H9 (cell line): ENCODE data around the gene AATF. TPM values are rescaled to one million over a fixed set of nuclear protein-coding genes. Genes with fewer than 3 reads are reported as not detected.

Experiments
- DNase-seq: peaks from one replicate; pipeline ENCODE4 v3.0.0-alpha.2; 2017
- H2AFZ ChIP-seq: one replicate; pipeline ENCODE4 v1.6.1; 2013; ENCODE audit warnings: mild to moderate bottlenecking, low read length, control low read depth, moderate library complexity
- H2AK5ac ChIP-seq: 2 replicates; pipeline ENCODE4 v1.6.1; 2013; ENCODE audit warnings: low read length, control low read depth, mixed read lengths; ENCODE audit not compliant: insufficient read length
- H2BK120ac ChIP-seq: one replicate; pipeline ENCODE4 v1.6.1; 2013; ENCODE audit warnings: low read depth, mild to moderate bottlenecking, low read length, control low read depth, inconsistent platforms; ENCODE audit not compliant: poor library complexity, severe bottlenecking
- H2BK12ac ChIP-seq: 2 replicates; pipeline ENCODE4 v1.6.1; 2013; ENCODE audit warnings: low read length, control low read depth, mixed read lengths, low read depth; ENCODE audit not compliant: insufficient read length
- H2BK15ac ChIP-seq: 2 replicates; pipeline ENCODE4 v1.6.1; 2013; ENCODE audit warnings: low read depth, low read length, control low read depth
- H2BK20ac ChIP-seq: one replicate; pipeline ENCODE4 v1.6.1; 2013; ENCODE audit warnings: low read depth, mild to moderate bottlenecking, low read length, control low read depth, inconsistent platforms; ENCODE audit not compliant: poor library complexity, severe bottlenecking
- H2BK5ac ChIP-seq: 2 replicates; pipeline ENCODE4 v1.6.1; 2013; ENCODE audit warnings: low read length, control low read depth, mixed read lengths; ENCODE audit not compliant: insufficient read length
- H3K14ac ChIP-seq: 2 replicates; pipeline ENCODE4 v1.6.1; 2013; ENCODE audit warnings: low read length, control low read depth; ENCODE audit not compliant: insufficient read depth
- H3K18ac ChIP-seq: 2 replicates; pipeline ENCODE4 v1.6.1; 2013; ENCODE audit warnings: low read depth, mild to moderate bottlenecking, mixed read lengths, low read length, control low read depth; ENCODE audit not compliant: insufficient read length
- H3K23ac ChIP-seq: 2 replicates; pipeline ENCODE4 v1.6.1; 2013; ENCODE audit warnings: low read length, control low read depth, mixed read lengths, low read depth; ENCODE audit not compliant: insufficient read length
- H3K23me2 ChIP-seq: 2 replicates; pipeline ENCODE4 v1.6.1; 2013; ENCODE audit warnings: low read depth, mild to moderate bottlenecking, mixed read lengths, low read length, control low read depth; ENCODE audit not compliant: insufficient read length, poor library complexity, severe bottlenecking
- H3K27ac ChIP-seq: 2 replicates; pipeline ENCODE4 v1.5.1; 2013; ENCODE audit warnings: low read length, control low read depth, mixed read lengths, low read depth; ENCODE audit not compliant: insufficient read length
- H3K27me3 ChIP-seq: 2 replicates; pipeline ENCODE4 v1.6.1; 2013; ENCODE audit warnings: low read length, control low read depth, inconsistent platforms; ENCODE audit not compliant: insufficient read depth
- H3K4ac ChIP-seq: 2 replicates; pipeline ENCODE4 v1.6.1; 2013; ENCODE audit warnings: low read depth, mild to moderate bottlenecking, control low read depth, inconsistent platforms, low read length, moderate library complexity
- H3K4me1 ChIP-seq: 2 replicates; pipeline ENCODE4 v1.6.1; 2013; ENCODE audit warnings: low read length, control low read depth, inconsistent platforms; ENCODE audit not compliant: insufficient read depth
- H3K4me2 ChIP-seq: 2 replicates; pipeline ENCODE4 v1.6.1; 2013; ENCODE audit warnings: low read length, control low read depth, mixed read lengths; ENCODE audit not compliant: insufficient read length, insufficient read depth
- H3K56ac ChIP-seq: 2 replicates; pipeline ENCODE4 v1.6.1; 2013; ENCODE audit warnings: low read depth, mild to moderate bottlenecking, mixed read lengths, low read length, control low read depth; ENCODE audit not compliant: insufficient read length
- H3K79me1 ChIP-seq: 2 replicates; pipeline ENCODE4 v1.6.1; 2013; ENCODE audit warnings: low read depth, mild to moderate bottlenecking, moderate library complexity, low read length, control low read depth, inconsistent platforms; ENCODE audit not compliant: insufficient read depth, poor library complexity, severe bottlenecking
- H3K79me2 ChIP-seq: 2 replicates; pipeline ENCODE4 v1.6.1; 2013; ENCODE audit warnings: low read length, control low read depth, inconsistent platforms; ENCODE audit not compliant: insufficient read depth
- H3K9ac ChIP-seq: 2 replicates; pipeline ENCODE4 v1.6.1; 2013; ENCODE audit warnings: low read length, control low read depth, mixed read lengths; ENCODE audit not compliant: insufficient read length; ENCODE audit errors: extremely low read depth
- H3K9me3 ChIP-seq: one replicate; pipeline ENCODE4 v1.6.1; 2013; ENCODE audit warnings: low read depth, low read length, inconsistent platforms; ENCODE audit not compliant: control insufficient read depth
- H3T11ph ChIP-seq: one replicate; pipeline ENCODE4 v1.6.1; 2013; ENCODE audit warnings: mild to moderate bottlenecking, low read length, control low read depth, inconsistent platforms
- H4K20me1 ChIP-seq: one replicate; pipeline ENCODE4 v1.6.1; 2013; ENCODE audit not compliant: control insufficient read depth, insufficient read length, insufficient read depth
- H4K5ac ChIP-seq: 2 replicates; pipeline ENCODE4 v1.6.1; 2013; ENCODE audit warnings: low read depth, mild to moderate bottlenecking, mixed read lengths, low read length, control low read depth; ENCODE audit not compliant: insufficient read length
- H4K8ac ChIP-seq: replicated peaks from 2 replicates; pipeline ENCODE4 v1.6.1; 2013; ENCODE audit warnings: low read length, control low read depth, mixed read lengths, low read depth; ENCODE audit not compliant: insufficient read length
- H4K91ac ChIP-seq: 2 replicates; pipeline ENCODE4 v1.6.1; 2013; ENCODE audit warnings: low read depth, mild to moderate bottlenecking, moderate library complexity, mixed read lengths, low read length, control low read depth; ENCODE audit not compliant: insufficient read length
- H3K27ac Mint-ChIP-seq, 3 experiments: 2 replicates in 2 of 3; 3 replicates in 1 of 3; pipeline ENCODE4 v1.8.0; 2020 to 2021; ENCODE audit warnings: mixed read lengths in 3 of 3, mild to moderate bottlenecking in 1 of 3, moderate library complexity in 1 of 3
- H3K27me3 Mint-ChIP-seq: 2 replicates; pipeline ENCODE4 v1.8.0; 2021; ENCODE audit warnings: low read depth, mild to moderate bottlenecking, moderate library complexity, mixed read lengths
- H3K36me3 Mint-ChIP-seq, 3 experiments: 2 replicates in 2 of 3; 3 replicates in 1 of 3; pipeline ENCODE4 v1.8.0; 2020 to 2021; ENCODE audit warnings: low read depth in 3 of 3, mixed read lengths in 3 of 3; ENCODE audit not compliant: insufficient read depth in 1 of 3
- H3K4me1 Mint-ChIP-seq, 2 experiments: 2 replicates each; pipeline ENCODE4 v1.8.0; 2020; ENCODE audit warnings: mixed read lengths in 2 of 2
- H3K4me3 Mint-ChIP-seq, 2 experiments: 2 replicates in 1 of 2; 3 replicates in 1 of 2; pipeline ENCODE4 v1.8.0; 2020 to 2021; ENCODE audit warnings: mild to moderate bottlenecking in 2 of 2, mixed read lengths in 2 of 2, moderate library complexity in 1 of 2
- H3K9me3 Mint-ChIP-seq, 2 experiments: 2 replicates in 1 of 2; 3 replicates in 1 of 2; pipeline ENCODE4 v1.8.0; 2020; ENCODE audit warnings: mild to moderate bottlenecking in 2 of 2, mixed read lengths in 2 of 2, moderate library complexity in 1 of 2
- WGBS: extraction: QIAGEN DNeasy Blood & Tissue Kit; methylation state at CpG from one replicate; pipeline ENCODE4 v1.1.7; 2013; ENCODE audit warnings: missing lambda C conversion rate, low lambda C conversion rate, mixed read lengths; ENCODE audit not compliant: insufficient read length; ENCODE audit errors: extremely low coverage; 5-methylcytosine and 5-hydroxymethylcytosine counted together
- total RNA-seq: library from RNA; stranded (reverse); gene quantifications from 2 replicates; pipeline ENCODE4 v1.2.1, GENCODE V29; 2021
- TF ChIP-seq, protein P1 (sequence below): fragments of 200-600 bp; sonication (generic); conservative IDR thresholded peaks from 3 replicates; pipeline ENCODE4 v1.8.0; 2021; ENCODE audit warnings: antibody characterized with exemption, mild to moderate bottlenecking

Gene AATF
- total RNA-seq, 1 experiment from 2014 or later = 69.6 TPM

DNA sequence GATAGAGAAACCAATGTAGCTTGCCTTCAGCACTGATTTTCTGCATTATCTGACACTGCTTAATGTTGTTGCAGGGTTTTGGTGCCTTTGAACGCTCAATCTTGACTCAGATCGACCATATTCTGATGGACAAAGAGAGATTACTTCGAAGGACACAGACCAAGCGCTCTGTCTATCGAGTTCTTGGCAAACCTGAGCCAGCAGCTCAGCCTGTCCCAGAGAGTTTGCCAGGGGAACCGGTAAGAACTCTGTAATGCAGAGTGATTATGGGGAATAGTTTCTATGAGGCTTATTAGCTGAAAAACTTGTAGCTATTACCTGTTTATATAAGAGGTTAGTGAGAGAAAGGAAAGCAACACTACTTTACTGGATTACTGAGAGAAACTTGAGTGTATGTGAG, 40.4 kb downstream of the AATF start:
- no peaks in the 10 kb centered on the region for H3K23me2 ChIP-seq
- Mint-ChIP-seq H3K4me3 (no peak overlapping the region), H3K36me3 (peaks cover 16 to 40% (median 35%) of the 10 kb centered on the region in 3 experiments; a peak in 6 of 7 replicates), H3K27ac (peak overlapping the region in 1 of 3 experiments; percentile 13; a peak in 1 of 7 replicates), H3K9me3 (no peaks in the 10 kb centered on the region), H3K27me3 (no peaks in the 10 kb centered on the region), H3K4me1 (no peaks in the 10 kb centered on the region)
- H3K79me1 ChIP-seq = no peaks in the 10 kb centered on the region
- no peak overlapping the region for H3T11ph ChIP-seq
- no peak overlapping the region for H4K91ac ChIP-seq
- no peaks in the 10 kb centered on the region for H3K9me3 ChIP-seq
- H3K14ac ChIP-seq = no peak overlapping the region
- DNase-seq = no peak
- H3K18ac ChIP-seq = no peak overlapping the region
- TF ChIP-seq, protein P1, sequence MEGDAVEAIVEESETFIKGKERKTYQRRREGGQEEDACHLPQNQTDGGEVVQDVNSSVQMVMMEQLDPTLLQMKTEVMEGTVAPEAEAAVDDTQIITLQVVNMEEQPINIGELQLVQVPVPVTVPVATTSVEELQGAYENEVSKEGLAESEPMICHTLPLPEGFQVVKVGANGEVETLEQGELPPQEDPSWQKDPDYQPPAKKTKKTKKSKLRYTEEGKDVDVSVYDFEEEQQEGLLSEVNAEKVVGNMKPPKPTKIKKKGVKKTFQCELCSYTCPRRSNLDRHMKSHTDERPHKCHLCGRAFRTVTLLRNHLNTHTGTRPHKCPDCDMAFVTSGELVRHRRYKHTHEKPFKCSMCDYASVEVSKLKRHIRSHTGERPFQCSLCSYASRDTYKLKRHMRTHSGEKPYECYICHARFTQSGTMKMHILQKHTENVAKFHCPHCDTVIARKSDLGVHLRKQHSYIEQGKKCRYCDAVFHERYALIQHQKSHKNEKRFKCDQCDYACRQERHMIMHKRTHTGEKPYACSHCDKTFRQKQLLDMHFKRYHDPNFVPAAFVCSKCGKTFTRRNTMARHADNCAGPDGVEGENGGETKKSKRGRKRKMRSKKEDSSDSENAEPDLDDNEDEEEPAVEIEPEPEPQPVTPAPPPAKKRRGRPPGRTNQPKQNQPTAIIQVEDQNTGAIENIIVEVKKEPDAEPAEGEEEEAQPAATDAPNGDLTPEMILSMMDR = no peak
- no peak overlapping the region for H3K9ac ChIP-seq
- peaks cover under 1% of the 10 kb centered on the region; the same call in 1 of the 2 replicates for H3K79me2 ChIP-seq
- no peak overlapping the region for H2BK15ac ChIP-seq
- H4K8ac ChIP-seq = no peak overlapping the region
- H2BK120ac ChIP-seq = no peak overlapping the region
- H2AK5ac ChIP-seq = no peak overlapping the region
- H2BK5ac ChIP-seq = no peak overlapping the region
- no peaks in the 10 kb centered on the region for H4K20me1 ChIP-seq
- H4K5ac ChIP-seq = no peak overlapping the region
- H3K27ac ChIP-seq = no peak overlapping the region
- H2BK20ac ChIP-seq = no peak overlapping the region
- no peak overlapping the region for H3K4ac ChIP-seq
- no peaks in the 10 kb centered on the region for H3K4me1 ChIP-seq
- no peak overlapping the region for H3K56ac ChIP-seq
- WGBS = no CpG with 5 or more reads among the region's 6 CpGs
- no peak overlapping the region for H3K23ac ChIP-seq
- H2AFZ ChIP-seq = no peak overlapping the region
- no peaks in the 10 kb centered on the region for H3K27me3 ChIP-seq
- no peak overlapping the region for H2BK12ac ChIP-seq
- H3K4me2 ChIP-seq = no peak overlapping the region
